Jurkat, Clone E6-1 (cell line): ENCODE results near the gene SECTM1.
A peak's percentile ranks its signal among the peaks of the same experiment; 100 is the strongest.
"Not testable (repeated sequence)": the region's sequence is repeated elsewhere in the genome, so short reads cannot be mapped to it uniquely, and the experiment has no call there.

Experiments
- DNase-seq: peaks from one replicate; pipeline ENCODE4 v3.0.0-alpha.2; 2011; ENCODE audit warnings: low read depth, low spot score
- H3K4me3 ChIP-seq: 2 replicates; pipeline ENCODE4 v1.5.1; 2011; ENCODE audit warnings: mild to moderate bottlenecking, low read length, control low read depth, moderate library complexity

The SECTM1 gene

DNA sequence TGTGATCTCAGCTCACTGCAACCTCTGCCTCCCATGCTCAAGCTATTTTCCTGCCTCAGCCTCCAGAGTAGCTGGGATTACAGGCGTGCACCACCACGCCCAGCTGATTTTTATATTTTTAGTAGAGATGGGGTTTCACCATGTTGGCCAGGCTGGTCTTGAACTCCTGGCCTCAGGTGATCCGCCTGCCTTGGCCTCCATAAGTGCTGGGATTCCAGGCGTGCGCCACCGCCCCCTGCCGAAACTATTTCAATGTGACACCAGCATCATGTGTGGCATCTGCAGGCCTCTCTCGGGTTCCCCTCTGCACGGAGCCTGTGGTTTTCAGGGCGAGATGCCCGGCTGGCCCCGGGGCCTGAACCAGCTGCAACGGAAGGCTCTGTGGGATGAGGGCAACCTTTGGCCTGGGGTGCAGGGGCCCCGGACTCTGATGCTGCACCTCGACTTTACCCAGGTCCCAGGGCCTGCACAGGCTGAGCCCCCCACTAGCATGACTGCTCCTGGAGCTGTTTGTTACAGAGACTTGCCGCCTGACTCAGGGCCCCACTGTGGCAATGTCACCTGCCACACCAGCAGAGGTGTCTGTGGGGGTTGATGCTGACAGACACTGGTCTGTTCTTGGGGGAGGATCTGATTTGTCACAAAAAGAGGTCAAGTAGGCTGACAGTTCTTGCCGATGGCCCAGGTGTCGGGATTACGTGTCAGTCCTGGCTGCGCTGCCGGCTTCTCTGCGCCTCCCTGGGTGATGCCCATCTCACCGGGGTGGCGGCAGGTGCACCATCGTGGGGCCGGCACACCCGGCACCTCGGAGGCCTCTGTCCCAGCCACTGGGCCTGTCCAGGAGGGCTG is 16.8 kb upstream of the SECTM1 start:
- H3K4me3 ChIP-seq: no peak overlapping the region
- DNase-seq: no peak

DNA sequence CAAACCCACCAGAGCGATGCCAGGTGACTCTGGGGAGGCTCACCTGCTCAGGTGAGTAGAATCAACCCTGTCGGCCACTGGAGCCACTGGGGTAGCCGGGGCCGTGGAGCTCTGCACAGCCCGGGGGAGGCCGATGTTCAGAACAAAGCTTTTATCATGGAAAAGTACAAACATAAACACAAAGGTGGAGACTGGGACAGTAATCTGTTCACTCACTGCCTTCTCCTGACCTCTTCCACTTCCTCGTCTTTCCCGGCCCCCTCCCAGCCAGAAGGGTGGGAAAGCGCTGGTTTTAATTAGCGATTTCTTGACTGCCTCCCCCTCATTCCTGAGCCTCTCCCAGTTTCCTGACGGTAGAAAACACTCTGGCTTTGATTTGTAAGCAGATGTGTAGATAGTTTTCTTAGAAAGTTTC is 15.7 kb upstream of the SECTM1 start:
- H3K4me3 ChIP-seq: no peak overlapping the region
- DNase-seq: no peak

DNA sequence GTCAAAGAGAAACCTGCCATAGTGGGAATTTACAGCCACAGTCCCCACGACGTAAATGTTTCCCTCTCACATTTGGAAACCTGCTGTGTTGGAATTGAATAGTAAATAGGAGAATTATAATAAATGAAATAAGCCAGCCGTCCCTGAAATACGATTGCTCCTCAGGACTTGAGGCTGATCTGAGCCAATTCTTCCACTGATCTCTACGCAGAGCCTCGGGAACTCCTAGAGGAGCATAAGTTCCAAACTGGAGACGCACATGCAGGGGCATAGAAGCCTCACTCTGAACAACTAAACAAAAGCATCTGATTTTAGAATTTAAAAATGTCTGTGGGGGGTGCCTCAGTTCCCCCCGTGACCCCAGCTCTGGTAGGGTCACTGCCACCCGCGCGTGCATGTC is 15.3 kb upstream of the SECTM1 start:
- DNase-seq: no peak
- H3K4me3 ChIP-seq: no peak overlapping the region

DNA sequence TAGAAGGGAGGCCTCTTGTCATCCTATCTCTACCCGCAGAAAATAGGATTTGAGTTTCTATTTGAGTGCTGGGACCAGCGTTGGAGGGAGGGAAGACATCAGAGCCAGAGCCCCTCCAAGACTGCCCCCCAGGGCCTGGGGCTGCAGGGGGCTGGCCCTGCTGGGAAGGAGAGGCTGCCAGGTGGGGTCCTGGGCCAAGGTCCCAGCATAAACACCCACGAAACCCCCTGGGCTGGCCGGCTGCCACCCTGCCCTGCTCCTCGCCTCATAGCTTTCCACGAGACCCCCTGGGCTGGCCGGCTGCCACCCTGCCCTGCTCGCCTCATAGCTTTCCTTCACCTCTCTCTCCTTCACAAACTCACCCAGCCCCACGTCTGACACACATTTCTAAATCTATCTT is 14.9 kb upstream of the SECTM1 start:
- H3K4me3 ChIP-seq: no peak overlapping the region
- no peak for DNase-seq

DNA sequence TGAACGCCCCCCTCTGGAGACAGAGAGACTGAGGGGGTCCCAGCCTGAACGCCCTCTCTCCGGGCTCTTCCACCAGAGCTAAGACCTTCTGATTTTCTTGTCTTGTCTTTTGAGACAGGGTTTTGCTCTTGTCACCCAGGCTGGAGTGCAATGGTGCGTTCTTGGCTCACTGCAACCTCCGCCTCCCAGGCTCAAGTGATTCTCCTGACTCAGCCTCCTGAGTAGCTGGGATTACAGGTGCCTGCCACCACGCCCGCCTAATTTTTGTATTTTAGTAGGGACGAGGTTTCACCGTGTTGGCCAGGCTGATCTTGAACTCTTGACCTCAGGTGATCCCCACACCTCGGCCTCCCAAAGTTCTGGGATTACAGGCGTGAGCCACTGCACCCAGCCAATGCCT is 14.4 kb upstream of the SECTM1 start:
- not testable (repeated sequence) for H3K4me3 ChIP-seq

DNA sequence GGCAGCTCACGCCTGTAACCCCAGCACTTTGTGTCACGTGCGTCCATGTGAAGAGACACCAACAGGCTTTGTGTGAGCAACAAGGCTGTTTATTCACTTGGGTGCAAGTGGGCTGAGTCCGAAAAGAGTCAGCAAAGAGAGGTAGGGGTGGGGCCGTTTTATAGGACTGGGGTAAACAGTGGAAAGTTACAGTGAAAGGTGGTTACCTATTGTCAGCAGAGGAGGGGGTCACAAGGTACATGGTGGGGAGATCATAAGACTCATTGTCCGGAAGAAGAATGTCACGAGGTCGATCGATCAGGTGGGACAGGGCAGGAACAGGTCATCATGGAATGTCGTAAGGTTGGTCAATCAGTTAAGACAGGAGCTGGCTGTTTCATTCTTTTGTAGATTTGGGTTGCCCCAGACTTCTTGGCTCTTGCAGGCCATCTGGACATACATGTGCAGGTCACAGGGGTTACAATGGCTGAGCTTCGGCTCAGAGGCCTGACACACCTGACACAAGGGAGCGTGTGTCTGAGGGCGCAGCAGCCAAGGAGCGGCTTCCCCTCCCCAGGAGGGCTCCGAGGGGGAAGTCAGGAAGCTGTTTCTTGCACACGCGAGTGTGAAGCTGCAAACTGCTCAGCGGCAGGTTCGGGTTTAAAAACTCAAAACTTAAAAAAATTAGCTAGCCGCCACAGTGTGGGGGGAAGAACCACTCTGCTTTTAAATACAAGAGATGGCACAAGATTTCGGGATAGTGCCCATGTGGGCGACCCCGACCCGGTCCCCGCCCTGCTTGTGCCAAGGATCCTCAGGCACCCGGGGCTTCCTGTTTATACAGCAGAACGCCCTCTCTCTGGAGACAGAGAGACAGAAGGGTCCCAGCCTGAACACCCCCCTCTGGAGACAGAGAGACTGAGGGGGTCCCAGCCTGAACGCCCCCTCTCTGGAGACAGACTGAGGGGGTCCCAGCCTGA is 13.1 kb upstream of the SECTM1 start:
- DNase-seq: no peak
- H3K4me3 ChIP-seq: no peak overlapping the region

More for the DNA sequence above, 14.4 kb upstream of the SECTM1 start:
- DNase-seq: not testable (repeated sequence)

DNA sequence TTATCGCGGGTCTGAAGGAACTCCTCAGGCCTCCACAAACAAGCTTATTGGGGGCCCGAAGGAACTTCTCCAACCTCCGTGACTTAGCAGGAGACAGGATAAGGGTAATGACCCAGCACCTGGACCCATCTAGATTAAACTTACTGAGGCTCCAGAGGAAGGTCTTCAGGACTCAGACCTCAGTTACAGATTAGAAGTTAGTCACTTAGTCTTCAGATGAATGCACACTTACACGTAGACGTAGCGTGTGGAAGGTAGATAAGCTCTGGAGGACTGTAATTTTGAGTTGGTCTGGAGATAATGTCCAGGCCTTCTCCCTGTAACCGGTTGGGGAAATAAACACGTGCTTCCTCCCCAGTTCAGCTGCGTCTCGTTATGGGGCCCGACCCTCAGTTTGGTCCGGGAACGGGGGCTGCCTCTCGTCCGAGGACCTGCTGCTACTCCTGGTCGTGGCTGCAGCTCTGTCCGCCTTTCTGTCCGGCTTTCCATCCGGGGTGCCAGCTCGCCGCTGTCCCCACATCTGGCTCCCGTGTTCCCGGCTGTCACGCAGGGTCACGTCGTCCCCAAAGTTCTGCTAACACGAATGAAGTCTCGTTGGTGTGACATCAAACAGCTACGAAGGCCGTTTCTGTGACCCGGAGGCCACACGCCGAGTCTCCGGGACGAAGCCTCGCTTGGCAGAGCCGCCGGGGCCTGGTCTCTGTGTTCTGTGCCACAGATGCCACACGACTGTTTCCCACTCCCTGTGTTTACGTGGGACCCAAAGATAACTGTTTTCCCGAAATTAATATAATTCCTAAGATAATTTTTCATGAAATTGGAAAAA is 11.8 kb upstream of the SECTM1 start:
- no peak overlapping the region for H3K4me3 ChIP-seq
- no peak for DNase-seq

DNA sequence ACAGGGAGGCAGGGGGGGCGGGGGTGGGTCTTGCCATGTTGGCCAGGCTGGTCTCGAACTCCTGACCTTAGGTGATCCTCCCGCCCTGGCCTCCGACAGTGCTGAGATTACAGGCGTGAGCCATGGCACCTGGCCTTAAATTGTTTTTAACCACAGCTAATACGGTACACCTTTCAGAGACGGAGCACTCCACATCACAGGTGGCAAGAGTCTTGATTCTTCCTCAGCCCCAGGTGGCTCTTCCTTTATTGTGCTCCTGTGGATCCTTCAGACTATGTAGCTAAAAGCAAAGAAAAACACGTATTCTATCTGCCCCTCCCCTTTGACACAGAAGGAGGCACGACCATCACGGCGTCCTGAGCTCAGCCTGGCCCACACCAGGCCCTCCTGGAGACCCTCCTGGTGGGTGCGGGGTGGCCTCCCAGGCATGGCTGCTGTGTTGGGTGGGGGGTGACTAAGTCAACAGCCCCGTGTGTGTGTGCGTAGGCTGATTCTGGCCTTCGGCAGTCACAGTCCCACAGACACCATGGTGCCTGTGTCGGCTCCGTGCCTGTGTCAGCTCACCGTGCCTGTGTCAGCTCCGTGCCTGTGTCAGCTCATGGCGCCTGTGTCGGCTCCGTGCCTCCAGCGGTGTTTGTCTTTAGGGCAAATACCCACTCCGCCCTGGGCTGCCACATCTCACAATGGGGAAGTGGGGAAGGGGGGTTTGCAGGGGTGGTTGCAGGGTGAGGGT is 10.8 kb upstream of the SECTM1 start:
- DNase-seq: no peak
- no peak overlapping the region for H3K4me3 ChIP-seq

DNA sequence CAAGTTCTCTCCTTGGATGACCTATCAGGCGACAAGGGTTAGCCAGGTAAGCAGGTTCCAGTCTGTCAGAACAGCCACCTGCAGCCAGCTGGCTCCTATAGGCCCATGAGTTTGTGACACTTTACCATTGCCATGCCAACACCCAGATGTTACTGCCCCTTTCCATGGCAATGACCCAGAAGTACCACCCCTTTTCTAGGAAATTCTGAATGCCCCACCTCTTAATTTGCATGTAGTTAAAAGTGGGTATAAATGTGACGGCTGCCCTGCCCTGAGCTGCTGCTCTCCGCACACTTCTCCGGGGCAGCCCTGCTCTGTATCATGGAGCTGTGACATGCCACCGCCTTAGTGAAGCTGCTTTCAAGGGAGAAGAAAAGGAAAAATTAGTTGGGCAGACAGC is 10.0 kb upstream of the SECTM1 start:
- no peak for DNase-seq
- H3K4me3 ChIP-seq: no peak overlapping the region

DNA sequence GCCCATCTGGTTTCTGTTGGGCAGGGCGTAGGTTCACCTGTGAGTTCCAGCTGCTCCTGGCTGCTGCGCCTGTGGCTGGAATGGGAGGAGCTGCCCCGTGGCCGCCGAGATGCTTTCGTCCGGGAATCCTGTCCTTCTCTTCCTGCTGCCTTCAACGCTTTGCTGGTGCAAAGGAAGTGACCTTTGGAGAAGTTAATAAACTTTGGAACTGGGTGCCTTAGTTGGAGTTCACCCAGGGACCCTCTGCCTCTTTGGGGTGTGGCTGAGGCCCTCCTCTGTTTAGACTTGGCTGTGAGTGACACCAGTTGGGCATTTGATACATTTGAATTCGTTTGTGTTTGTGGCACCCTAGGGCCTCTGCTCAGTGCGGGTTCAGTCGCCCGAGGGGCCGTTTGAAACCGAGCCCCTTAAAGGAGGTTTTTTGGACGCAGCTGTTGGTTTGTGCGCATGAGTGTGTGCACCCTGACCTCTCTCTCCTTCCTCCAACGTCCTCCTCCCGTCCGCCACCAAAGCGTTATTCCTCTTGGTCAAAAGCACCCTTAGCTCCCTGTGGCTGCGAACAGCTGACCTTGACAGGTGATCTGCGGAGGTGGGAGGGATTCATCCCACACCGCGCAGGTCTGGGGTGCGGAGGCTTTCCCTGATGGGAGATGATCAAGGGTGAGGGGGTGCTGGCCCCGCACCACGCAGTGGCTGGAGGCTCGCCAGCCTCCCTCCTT is 9.0 kb upstream of the SECTM1 start:
- no peak for DNase-seq

DNA sequence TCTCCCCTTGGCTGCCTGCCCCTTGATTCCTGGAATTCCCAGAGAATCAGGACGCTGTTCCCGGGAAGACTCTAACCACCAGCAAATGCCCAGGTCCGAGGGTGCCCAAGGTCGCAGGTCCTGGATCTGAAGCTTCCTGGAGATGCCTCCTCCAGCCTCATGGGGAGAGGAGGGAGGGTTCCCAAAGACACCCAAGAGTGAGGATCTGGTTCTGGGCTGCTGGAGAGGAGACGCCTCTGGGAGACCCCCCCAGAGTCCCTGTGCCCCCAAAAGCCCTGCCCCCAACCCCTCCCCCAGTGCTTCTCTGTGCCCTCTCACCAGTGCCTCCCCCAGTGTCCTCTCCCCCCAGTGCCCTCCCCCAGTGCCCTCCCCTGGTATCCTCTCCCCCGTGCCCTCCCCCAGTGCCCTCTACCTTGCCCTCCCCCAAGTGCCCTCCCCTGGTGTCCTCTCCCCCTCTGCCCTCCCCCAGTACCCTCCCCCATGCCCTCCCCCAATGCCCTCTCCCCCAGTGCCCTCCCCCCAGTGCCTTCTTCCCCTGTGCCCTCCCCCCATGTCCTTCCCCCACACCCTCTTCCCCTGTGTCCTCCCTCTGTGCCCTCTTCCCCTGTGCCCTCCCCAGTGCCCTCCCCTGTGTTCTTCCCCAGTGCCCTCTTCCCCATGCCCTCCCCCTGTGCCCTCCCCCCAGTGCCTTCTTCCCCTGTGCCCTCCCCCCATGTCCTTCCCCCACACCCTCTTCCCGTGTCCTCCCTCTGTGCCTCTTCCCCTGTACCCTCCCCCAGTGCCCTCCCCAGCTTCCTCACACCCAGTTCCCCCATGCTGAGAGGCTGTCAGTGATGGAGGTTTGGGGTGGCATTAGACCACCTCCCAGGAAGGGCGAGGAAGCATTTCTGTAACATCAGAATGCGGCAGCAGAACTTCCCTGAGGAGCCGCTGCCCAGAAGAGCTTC is 6.3 kb upstream of the SECTM1 start:
- H3K4me3 ChIP-seq: no peak overlapping the region
- no peak for DNase-seq

More for the DNA sequence above, 9.0 kb upstream of the SECTM1 start:
- no peak overlapping the region for H3K4me3 ChIP-seq

DNA sequence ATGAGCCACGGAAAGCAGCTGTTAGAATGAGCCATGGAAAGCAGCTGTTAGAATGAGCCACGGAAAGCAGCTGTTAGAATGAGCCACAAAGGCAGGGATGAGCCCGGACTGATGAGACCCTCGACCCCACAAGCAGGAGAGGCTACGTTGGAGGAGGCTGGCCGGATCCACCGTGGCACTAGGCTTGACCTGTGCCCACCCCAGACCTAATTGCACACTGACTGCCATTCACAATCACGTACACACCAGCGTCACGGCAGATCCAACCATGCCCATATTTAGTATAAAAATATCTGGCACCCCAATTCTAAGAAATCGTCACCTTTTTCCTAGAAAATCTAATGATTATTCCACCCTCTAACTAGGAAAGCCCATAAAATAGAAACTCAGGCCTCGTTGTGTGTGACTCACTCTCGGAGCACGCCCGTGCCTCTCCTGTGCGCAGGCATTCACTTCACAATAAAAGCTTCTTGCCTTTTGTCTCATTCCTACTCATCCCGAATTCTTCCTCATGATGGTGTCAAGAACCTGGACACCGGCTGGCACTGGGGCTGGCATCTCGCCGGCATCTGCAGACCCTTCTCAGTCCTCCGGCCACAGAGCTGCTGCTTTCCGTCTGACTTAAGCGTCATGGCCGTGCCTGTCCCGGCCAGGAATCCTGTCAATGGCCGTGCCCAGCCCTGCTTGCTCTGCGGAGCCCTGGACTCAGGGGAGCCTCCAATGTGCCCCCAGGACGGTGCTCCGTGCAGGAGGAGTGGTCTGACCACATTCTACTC is 5.5 kb upstream of the SECTM1 start:
- H3K4me3 ChIP-seq: no peak overlapping the region
- no peak for DNase-seq

DNA sequence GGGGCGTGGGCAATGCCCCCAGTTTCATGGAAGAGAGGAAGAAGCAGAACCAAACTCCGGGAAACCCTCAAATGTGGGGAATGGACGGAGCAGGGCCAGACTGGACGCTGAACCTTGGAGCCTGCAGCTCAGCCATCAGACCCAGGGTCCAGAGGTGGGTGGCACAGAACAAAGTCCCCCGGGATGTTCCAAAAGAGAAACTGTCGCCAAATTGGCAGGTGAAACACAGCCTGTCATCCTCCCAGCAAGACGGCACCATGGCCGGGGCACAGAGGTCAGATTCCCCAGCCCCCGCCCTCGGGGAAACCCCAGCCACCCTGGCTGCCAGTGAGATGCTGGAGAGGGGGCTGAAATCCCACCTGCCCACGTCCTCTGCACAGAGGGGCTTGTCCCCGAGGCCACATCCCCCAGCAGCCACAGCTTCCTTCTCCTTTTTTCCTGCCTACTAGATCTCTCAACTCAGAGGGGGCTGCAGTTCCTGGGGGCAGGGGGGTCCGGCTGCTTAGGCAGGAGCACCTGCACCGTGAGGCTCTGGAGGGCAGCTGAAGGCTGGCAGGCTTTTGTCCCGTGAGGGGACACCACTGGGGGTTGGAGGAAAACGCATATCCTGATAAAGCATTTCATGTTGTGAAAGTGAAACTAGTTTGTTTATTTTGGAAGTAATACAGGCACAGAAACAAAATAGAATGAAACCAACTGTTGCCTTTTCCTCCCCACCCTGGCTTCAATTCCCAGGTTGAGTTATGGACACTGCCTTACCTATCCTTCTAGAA is 1.2 kb upstream of the SECTM1 start:
- peak; percentile 32 for DNase-seq
- H3K4me3 ChIP-seq: peak overlapping the region; percentile 46

DNA sequence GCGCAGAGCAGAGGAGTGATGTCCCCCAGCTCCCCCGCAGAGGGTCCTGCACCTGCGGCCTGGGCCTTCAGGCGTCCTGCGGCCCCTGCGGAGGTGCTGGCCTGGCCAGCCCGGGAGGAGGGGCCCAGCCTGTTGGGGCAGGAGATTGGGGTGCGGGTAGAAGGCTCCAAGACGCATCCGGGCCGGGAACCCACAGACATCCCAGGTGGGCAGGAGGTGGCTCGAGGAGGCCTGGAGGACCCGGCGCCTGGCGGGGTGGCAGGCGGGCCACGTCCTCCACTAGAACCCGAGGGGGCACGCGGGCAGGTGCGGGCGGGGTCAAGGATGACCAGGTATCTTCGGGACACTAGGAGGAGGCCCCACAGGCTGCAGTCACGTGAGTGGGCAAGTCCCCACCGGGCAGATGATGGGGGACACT is 647 bp upstream of the SECTM1 start:
- no peak for DNase-seq
- no peak overlapping the region for H3K4me3 ChIP-seq

DNA sequence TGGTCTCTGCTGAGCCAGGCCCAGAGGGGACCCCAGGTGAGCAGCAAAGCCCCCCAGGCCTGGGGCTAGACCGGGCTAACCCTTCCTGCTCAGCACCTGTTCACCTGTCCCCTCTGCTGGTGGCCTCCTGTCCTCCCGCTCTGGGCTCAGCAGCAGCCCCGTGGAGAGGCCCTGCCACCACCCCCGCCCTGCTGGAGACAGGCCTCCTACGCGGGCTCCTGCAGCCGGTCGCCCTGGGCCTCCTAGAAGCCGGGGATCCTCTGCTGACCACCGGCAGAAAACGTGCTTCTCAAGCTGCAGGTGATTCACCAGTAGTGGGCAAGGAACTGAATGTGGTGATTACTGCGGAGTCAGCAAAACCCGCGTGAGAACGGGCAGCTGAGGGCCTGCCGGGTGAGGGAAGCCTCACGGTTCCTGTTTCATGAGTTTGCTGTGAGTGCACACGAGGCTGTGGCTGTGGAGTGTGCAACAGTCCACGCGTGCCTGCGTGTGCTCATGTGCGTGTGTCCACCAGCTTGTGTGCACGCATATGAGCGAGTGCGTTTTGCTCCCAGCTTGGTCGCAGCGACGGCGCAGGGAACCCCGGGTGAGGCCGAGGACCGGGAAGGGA is 792 bp downstream of the SECTM1 start:
- no peak for DNase-seq
- peak overlapping the region; percentile 69 for H3K4me3 ChIP-seq
